Adrenal gland (tissue), 12 donors: ENCODE measurements around the gene UBE2J2. TPM values are rescaled to one million over a fixed set of nuclear protein-coding genes. Genes with fewer than 3 reads are reported as not detected.

Source experiments
- DNase-seq, 7 donors: peaks; one replicate each; pipeline ENCODE4 v3.0.0-alpha.2; 2019 to 2020
- H3K27ac ChIP-seq, 5 donors: fragments of 200-600 bp; sonication (generic) in 4 of 5; 1 replicate in 3 of 5; 2 replicates in 2 of 5; pipeline versions ENCODE4 v1.5.1 to v1.8.0; 2016 to 2020; ENCODE audit warnings: mild to moderate bottlenecking in 1 of 5
- H3K27me3 ChIP-seq: fragments of 200-600 bp; 2 replicates; pipeline ENCODE4 v1.8.0; 2021
- H3K36me3 ChIP-seq, 2 donors: fragments of 200-600 bp; replicated peaks in 1 of 2; 1 replicate in 1 of 2; 2 replicates in 1 of 2; pipeline versions ENCODE4 v1.5.1 to v1.8.0; 2018 to 2022
- H3K4me1 ChIP-seq, 2 donors: fragments of 200-600 bp; replicated peaks in 1 of 2; 1 replicate in 1 of 2; 2 replicates in 1 of 2; pipeline versions ENCODE4 v1.5.1 to v1.8.0; 2018 to 2021
- H3K4me3 ChIP-seq, 4 donors: fragments of 200-600 bp; sonication (generic) in 3 of 4; one replicate each; pipeline ENCODE4 v1.5.1; 2016 to 2018
- H3K9me3 ChIP-seq, 3 donors: fragments of 200-600 bp; sonication (generic) in 1 of 3; replicated peaks in 1 of 3; 1 replicate in 2 of 3; 2 replicates in 1 of 3; pipeline versions ENCODE4 v1.5.1 to v1.8.0; 2016 to 2021
- POLR2A ChIP-seq, 2 donors: fragments of 450-650 bp; IDR thresholded peaks; one replicate each; pipeline ENCODE4 v1.6.1; 2017; ENCODE audit warnings: antibody characterized with exemption in 2 of 2, mild to moderate bottlenecking in 2 of 2, moderate library complexity in 1 of 2
- WGBS, 4 donors: extraction: QIAGEN DNeasy Blood & Tissue Kit in 2 of 4; methylation state at CpG; one replicate each; pipeline versions ENCODE4 v1.1.5 to v1.1.7; 2013 to 2017; 5-methylcytosine and 5-hydroxymethylcytosine counted together
- intact Hi-C, 2 donors: fragments of 100-400 bp; cut with DNase I; formaldehyde crosslinking; loops; one replicate each; pipeline versions ENCODE4 v1.14.1 to v1.15.0; 2022 to 2023
- polyA plus RNA-seq, 3 donors: library from polyadenylated mRNA; stranded (reverse); fragments of 200-250 nt in 2 of 3; fragments of 350-450 nt in 1 of 3; fragmentation: Illumina TruSeq in 1 of 3; extraction: RNeasy Lipid Tissue Mini Kit (QIAGEN cat#74804) in 1 of 3; gene quantifications; one replicate each; pipeline ENCODE4 v1.2.3, GENCODE V29; 2013 to 2014
- total RNA-seq, 9 donors: library from RNA; depleted of rRNA in 4 of 9; stranded (reverse); fragments of >200 nt in 4 of 9; fragments of 120-200 nt in 1 of 9; fragmentation: NEBNext Ultra II Directional in 1 of 9; extraction: Animal tissue kit (Norgen Biotek cat#: 25700) in 1 of 9; gene quantifications; one replicate each; pipeline versions ENCODE4 v1.1.0 to v1.2.4, GENCODE V29; 2013 to 2023
- TF ChIP-seq, protein P1 (sequence below), 6 experiments: fragments of 450-650 bp in 4 of 6; fragments of 200-600 bp in 2 of 6; sonication (generic) in 1 of 6; IDR thresholded peaks; 1 replicate in 5 of 6; 2 replicates in 1 of 6; pipeline versions ENCODE4 v1.5.1 to v1.8.0; 2016 to 2021; ENCODE audit warnings: antibody characterized with exemption in 6 of 6, mild to moderate bottlenecking in 2 of 6, moderate library complexity in 1 of 6
- donor health status: healthy with polysubstance abuse.
- donor health status: Bipolar disorder and iron deficiency.
- donor health status: DM: yes; HTN: yes; CAD: no.
- donor health status: DM: no; HTN: no; CAD: no.
- donor health status: DM: no; HTN: no; CAD: no.
- donor health status: DM: yes; HTN: yes; CAD: no.

Gene UBE2J2
- total and polyA plus RNA-seq, 12 donors: 30.1 to 74.4 (median 49.8) TPM

DNA sequence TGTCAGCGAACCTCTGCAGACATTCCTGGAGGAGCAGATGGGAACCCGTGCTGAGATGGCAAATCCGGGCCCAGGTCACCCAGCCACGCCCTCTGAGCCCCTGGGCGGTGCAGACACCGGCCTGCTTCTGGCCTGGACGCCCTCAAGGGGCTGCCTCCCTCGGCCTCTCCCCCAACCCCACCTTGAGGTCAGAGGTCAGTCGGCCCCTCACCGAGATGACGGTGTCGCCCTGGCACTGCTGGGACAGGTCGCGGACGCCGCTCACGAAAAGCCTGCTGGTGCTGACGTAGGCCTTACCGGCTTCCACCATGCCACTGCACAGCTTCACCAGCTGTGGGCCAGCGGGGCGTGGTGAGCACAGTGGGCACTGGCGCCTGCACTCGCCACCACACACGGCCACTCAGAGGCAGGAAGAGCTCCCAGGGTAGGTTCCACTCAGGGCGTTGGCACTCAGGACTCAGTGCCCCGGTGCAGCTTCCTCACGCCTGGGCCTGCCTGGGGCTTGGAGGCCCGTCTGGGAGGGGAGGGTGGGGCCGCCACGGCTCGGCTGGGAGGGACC is 29.4 kb upstream of the UBE2J2 start:
- Histone ChIP-seq H3K27me3 (no peaks in the 10 kb centered on the region), H3K9me3 (no peaks in the 10 kb centered on the region), H3K4me1 (peaks cover 31 to 34% of the 10 kb centered on the region in 2 donors), H3K36me3 (peaks cover 0 to under 1% of the 10 kb centered on the region in 2 donors), H3K4me3 (no peak overlapping the region), H3K27ac (no peak overlapping the region)
- intact Hi-C loops: no loop called here
- DNase-seq: no peak
- TF ChIP-seq POLR2A (IDR thresholded peaks at IDR 0.05): no peak
- TF ChIP-seq, protein P1, sequence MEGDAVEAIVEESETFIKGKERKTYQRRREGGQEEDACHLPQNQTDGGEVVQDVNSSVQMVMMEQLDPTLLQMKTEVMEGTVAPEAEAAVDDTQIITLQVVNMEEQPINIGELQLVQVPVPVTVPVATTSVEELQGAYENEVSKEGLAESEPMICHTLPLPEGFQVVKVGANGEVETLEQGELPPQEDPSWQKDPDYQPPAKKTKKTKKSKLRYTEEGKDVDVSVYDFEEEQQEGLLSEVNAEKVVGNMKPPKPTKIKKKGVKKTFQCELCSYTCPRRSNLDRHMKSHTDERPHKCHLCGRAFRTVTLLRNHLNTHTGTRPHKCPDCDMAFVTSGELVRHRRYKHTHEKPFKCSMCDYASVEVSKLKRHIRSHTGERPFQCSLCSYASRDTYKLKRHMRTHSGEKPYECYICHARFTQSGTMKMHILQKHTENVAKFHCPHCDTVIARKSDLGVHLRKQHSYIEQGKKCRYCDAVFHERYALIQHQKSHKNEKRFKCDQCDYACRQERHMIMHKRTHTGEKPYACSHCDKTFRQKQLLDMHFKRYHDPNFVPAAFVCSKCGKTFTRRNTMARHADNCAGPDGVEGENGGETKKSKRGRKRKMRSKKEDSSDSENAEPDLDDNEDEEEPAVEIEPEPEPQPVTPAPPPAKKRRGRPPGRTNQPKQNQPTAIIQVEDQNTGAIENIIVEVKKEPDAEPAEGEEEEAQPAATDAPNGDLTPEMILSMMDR (IDR thresholded peaks at IDR 0.05): no peak
- 84 to 88% (median 86%) methylated on average over 17 to 31 of the region's 31 CpGs for WGBS, 4 donors

DNA sequence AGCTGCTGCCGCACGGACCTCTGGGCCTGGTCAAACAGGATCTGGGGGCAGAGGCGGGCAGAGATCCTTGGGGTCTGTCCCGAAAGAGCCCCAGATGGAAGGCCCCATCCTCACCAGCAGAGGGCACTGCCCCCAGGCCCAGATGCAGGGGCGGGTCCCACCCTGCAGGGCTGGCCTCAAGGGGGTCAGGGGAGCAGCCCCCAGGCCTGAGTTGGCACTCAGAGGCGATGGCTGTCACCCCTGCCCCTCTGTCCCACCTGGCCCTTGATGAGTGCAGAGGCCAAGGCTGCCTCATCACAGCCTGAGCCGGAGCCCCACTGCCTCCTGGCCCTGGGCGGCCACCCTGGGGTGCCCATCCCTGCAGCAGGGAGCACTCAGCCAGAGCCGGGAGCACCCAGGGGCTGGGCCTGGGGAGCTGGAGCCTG is 28.4 kb upstream of the UBE2J2 start:
- Histone ChIP-seq H3K27me3 (no peaks in the 10 kb centered on the region), H3K27ac (no peak overlapping the region), H3K4me1 (peaks cover 28 to 32% of the 10 kb centered on the region in 2 donors), H3K9me3 (no peaks in the 10 kb centered on the region), H3K36me3 (peaks cover 0 to 5% of the 10 kb centered on the region in 2 donors), H3K4me3 (no peak overlapping the region)
- no peak for DNase-seq
- TF ChIP-seq POLR2A (IDR thresholded peaks at IDR 0.05): no peak
- TF ChIP-seq, protein P1 (IDR thresholded peaks at IDR 0.05): peak in 4 of 6 experiments; percentile 7 to 28 (median 16)
- intact Hi-C loops: no loop called here
- WGBS, 4 donors: 88 to 90% (median 89%) methylated on average over 4 to 9 of the region's 9 CpGs; no CpG with 5 or more reads in 1 of the 4 donors

DNA sequence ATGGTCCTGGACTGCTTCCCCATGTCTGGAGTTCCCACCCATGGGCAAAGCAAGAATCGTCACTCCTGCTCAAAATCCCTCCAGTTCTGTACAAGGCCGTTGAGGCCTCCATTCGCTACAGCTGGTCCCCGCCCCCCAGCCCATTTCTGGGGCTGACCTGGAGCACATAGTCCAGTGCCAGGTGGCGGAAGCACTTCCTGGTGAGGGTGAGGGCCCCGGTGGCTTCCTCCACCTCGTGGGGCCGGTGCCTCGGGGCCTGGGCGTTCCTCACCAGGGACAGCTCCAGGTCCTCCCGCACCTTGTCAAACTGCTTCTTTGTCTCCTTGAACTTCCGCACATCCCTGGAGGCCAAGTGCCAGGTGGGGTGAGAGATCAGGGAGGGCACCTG is 26.7 kb upstream of the UBE2J2 start:
- Histone ChIP-seq H3K9me3 (no peaks in the 10 kb centered on the region), H3K4me1 (peaks cover 13 to 16% of the 10 kb centered on the region in 2 donors), H3K4me3 (no peak overlapping the region), H3K36me3 (peaks cover 0 to 9% of the 10 kb centered on the region in 2 donors), H3K27ac (no peak overlapping the region), H3K27me3 (no peaks in the 10 kb centered on the region)
- WGBS, 4 donors: 83 to 97% (median 87%) methylated on average over 4 to 12 of the region's 12 CpGs
- intact Hi-C loops: no loop called here
- no peak for TF ChIP-seq POLR2A (IDR thresholded peaks at IDR 0.05)
- TF ChIP-seq, protein P1 (IDR thresholded peaks at IDR 0.05): no peak
- DNase-seq: no peak

DNA sequence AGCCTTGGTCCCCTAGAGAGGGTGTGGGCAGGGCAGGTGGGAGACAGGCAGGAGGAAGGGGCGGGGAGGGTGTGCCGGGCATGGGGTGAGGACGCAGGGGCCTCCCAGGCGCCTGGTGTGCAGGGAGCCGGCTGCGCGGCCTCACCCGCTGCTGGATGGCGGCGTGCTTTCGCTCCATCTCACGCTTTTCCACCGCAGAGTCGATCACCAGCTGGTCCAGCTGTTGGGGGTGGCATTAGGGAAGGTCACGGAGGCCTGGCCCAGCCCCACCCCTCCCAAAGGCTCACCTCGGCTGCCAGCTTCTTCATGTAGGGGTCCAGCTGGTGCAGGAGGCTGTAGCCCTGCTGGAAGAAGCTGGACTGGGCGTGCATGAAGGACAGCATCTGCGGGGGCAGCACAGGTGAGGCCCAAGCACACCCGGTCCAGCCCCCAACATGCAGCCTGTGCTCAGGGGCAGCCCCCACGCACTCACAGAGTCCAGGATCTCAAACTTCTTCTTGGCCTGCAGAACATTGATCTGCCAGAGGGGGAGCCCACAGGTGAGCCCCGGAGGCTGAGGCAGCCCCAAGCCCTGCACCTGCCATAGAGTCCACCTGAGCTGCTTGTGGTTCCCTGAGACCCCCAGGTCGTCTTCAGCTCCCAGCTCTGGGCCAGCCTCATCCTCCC is 26.2 kb upstream of the UBE2J2 start:
- Histone ChIP-seq H3K4me1 (peaks cover 7 to 10% of the 10 kb centered on the region in 2 donors), H3K27me3 (no peaks in the 10 kb centered on the region), H3K27ac (no peak overlapping the region), H3K9me3 (no peaks in the 10 kb centered on the region), H3K4me3 (no peak overlapping the region), H3K36me3 (peaks cover 0 to 9% of the 10 kb centered on the region in 2 donors)
- WGBS, 4 donors: 85 to 93% (median 90%) methylated on average over 14 to 22 of the region's 22 CpGs
- no peak for DNase-seq
- TF ChIP-seq, protein P1 (IDR thresholded peaks at IDR 0.05): peak in 1 of 6 experiments; percentile 10
- TF ChIP-seq POLR2A (IDR thresholded peaks at IDR 0.05): no peak
- intact Hi-C loops: loop anchor here in 1 of 2 donors (10.0 kb wide), 1 partner anchor 315 kb away; the partner anchor contains the start of gene PERM1
